GM12892 (cell line): ENCODE measurements around the gene SNX2. TPM values are rescaled to one million over a fixed set of nuclear protein-coding genes. Genes with fewer than 3 reads are reported as not detected.

Experiments
- DNase-seq: peaks from one replicate; pipeline ENCODE4 v3.0.0; 2011; ENCODE audit not compliant: insufficient read length
- FAIRE-seq: peaks from 2 replicates; lab custom pipeline; 2011; peaks lifted over from hg19 to GRCh38; lab: Jason Lieb, UNC
- POLR2A ChIP-seq: IDR thresholded peaks from 2 replicates; pipeline ENCODE4 v1.6.1; 2011; ENCODE audit warnings: low read depth, low read length, control low read depth
- POLR2AphosphoS5 ChIP-seq: IDR thresholded peaks from 2 replicates; pipeline ENCODE4 v1.6.1; 2011; ENCODE audit warnings: low read depth, low read length, control low read depth
- TAF1 ChIP-seq: IDR thresholded peaks from 2 replicates; pipeline ENCODE4 v1.6.1; 2011; ENCODE audit warnings: low read depth, mild to moderate bottlenecking, control low read depth, low read length, borderline replicate concordance
- polyA plus RNA-seq: library from polyadenylated mRNA; unstranded; fragments of >200 nt; gene quantifications from one replicate; pipeline ENCODE4 v1.2.1, GENCODE V29; 2012; ENCODE audit warnings: missing spikeins, inconsistent platforms; ENCODE audit not compliant: missing spikeins

SNX2 gene
- 67.9 TPM for polyA plus RNA-seq

GRCh38 chr5:122774861-122775549, at the start of gene SNX2:
Gene SNX2 (plus strand): TSS chr5:122775080. CDS start chr5:122775104, 24 bp downstream.
- DNase-seq: peak; percentile 64
- FAIRE-seq: peak; percentile 97
- TF ChIP-seq POLR2AphosphoS5 (peak; percentile 84), TAF1 (no peak; the same call in 1 of the 2 replicates), POLR2A (peak; percentile 83)

- DNase-seq: no peak
- TF ChIP-seq POLR2AphosphoS5: no peak
- TF ChIP-seq POLR2A: no peak
- TF ChIP-seq TAF1: no peak
- no peak for FAIRE-seq
These were observed 47.8 kb upstream of the SNX2 start for GRCh38 chr5:122727112-122727541.

- FAIRE-seq (no peak), DNase-seq (no peak)
- TF ChIP-seq POLR2AphosphoS5 (no peak), TAF1 (no peak), POLR2A (no peak)
These were observed 44.8 kb upstream of the SNX2 start for GRCh38 chr5:122730037-122730436.

GRCh38 chr5:122730456-122730855, 44.4 kb upstream of the SNX2 start:
- DNase-seq (no peak), FAIRE-seq (no peak)
- TF ChIP-seq POLR2AphosphoS5: no peak
- no peak for TF ChIP-seq TAF1
- TF ChIP-seq POLR2A: no peak

GRCh38 chr5:122736086-122736845, 38.6 kb upstream of the SNX2 start:
- TF ChIP-seq POLR2A (no peak), POLR2AphosphoS5 (no peak), TAF1 (no peak)
- DNase-seq: no peak

GRCh38 chr5:122738088-122738487, 36.8 kb upstream of the SNX2 start:
- DNase-seq: no peak
- TF ChIP-seq TAF1: no peak
- TF ChIP-seq POLR2AphosphoS5: no peak
- TF ChIP-seq POLR2A: no peak
- FAIRE-seq: no peak

More at GRCh38 chr5:122736086-122736845, 38.6 kb upstream of the SNX2 start:
- FAIRE-seq: peak; percentile 27

- DNase-seq (no peak), FAIRE-seq (no peak)
These were observed 33.2 kb upstream of the SNX2 start for GRCh38 chr5:122741681-122742080.

GRCh38 chr5:122743261-122743660, 31.6 kb upstream of the SNX2 start:
- DNase-seq (no peak), FAIRE-seq (no peak)
- no peak for TF ChIP-seq POLR2AphosphoS5
- no peak for TF ChIP-seq TAF1
- no peak for TF ChIP-seq POLR2A

More at GRCh38 chr5:122741681-122742080, 33.2 kb upstream of the SNX2 start:
- TF ChIP-seq POLR2A (no peak), POLR2AphosphoS5 (no peak), TAF1 (no peak)

GRCh38 chr5:122745597-122745996, 29.3 kb upstream of the SNX2 start:
- DNase-seq: no peak
- TF ChIP-seq POLR2A (no peak), TAF1 (no peak), POLR2AphosphoS5 (no peak)

GRCh38 chr5:122749886-122750285, 25.0 kb upstream of the SNX2 start:
- no peak for DNase-seq
- FAIRE-seq: no peak
- TF ChIP-seq POLR2AphosphoS5 (no peak), TAF1 (no peak), POLR2A (no peak)

More at GRCh38 chr5:122745597-122745996, 29.3 kb upstream of the SNX2 start:
- FAIRE-seq: no peak

- no peak for TF ChIP-seq TAF1
- no peak for TF ChIP-seq POLR2A
- TF ChIP-seq POLR2AphosphoS5: no peak
- no peak for DNase-seq
- FAIRE-seq: no peak
These were observed 23.5 kb upstream of the SNX2 start for GRCh38 chr5:122751293-122751782.
